Osteocyte (in vitro differentiated cells): ENCODE results near the gene SPTB. TPM values are rescaled to one million over a fixed set of nuclear protein-coding genes. Genes with fewer than 3 reads are reported as not detected.

Experiments
- DNase-seq: peaks from one replicate; pipeline ENCODE4 v3.0.0; 2021; ENCODE audit warnings: mixed read lengths; ENCODE audit not compliant: unreplicated experiment; ENCODE audit errors: extremely low spot score
- H3K27ac Mint-ChIP-seq: one replicate; pipeline ENCODE4 v1.8.0; 2021; ENCODE audit warnings: mild to moderate bottlenecking, mixed read lengths; ENCODE audit not compliant: unreplicated experiment
- H3K27me3 Mint-ChIP-seq: one replicate; pipeline ENCODE4 v1.8.0; 2021; ENCODE audit warnings: mixed read lengths; ENCODE audit not compliant: unreplicated experiment
- H3K36me3 Mint-ChIP-seq: one replicate; pipeline ENCODE4 v1.8.0; 2021; ENCODE audit warnings: mixed read lengths; ENCODE audit not compliant: unreplicated experiment
- H3K4me1 Mint-ChIP-seq: one replicate; pipeline ENCODE4 v1.8.0; 2021; ENCODE audit warnings: mixed read lengths; ENCODE audit not compliant: unreplicated experiment
- H3K4me3 Mint-ChIP-seq: one replicate; pipeline ENCODE4 v1.8.0; 2021; ENCODE audit warnings: mild to moderate bottlenecking, moderate library complexity, mixed read lengths; ENCODE audit not compliant: unreplicated experiment
- H3K9me3 Mint-ChIP-seq: one replicate; pipeline ENCODE4 v1.8.0; 2021; ENCODE audit warnings: mixed read lengths; ENCODE audit not compliant: unreplicated experiment
- CTCF ChIP-seq: fragments of 200-600 bp; sonication (generic); IDR thresholded peaks from 2 replicates; pipeline ENCODE4 v1.5.0; 2021; ENCODE audit warnings: antibody characterized with exemption, mild to moderate bottlenecking, moderate library complexity
- total RNA-seq: library from RNA; stranded (reverse); gene quantifications from 2 replicates; pipeline ENCODE4 v1.2.1, GENCODE V29; 2021

The SPTB gene
- total RNA-seq, 1 donor from 2014 or later: 0.35 TPM

GRCh38 chr14:64855721-64856528 lies 23.8 kb downstream of the SPTB start:
- Mint-ChIP-seq H3K9me3 (no peaks in the 10 kb centered on the region), H3K36me3 (no peaks in the 10 kb centered on the region), H3K4me1 (no peaks in the 10 kb centered on the region), H3K4me3 (no peak overlapping the region), H3K27ac (no peak overlapping the region), H3K27me3 (peaks cover 57% of the 10 kb centered on the region)
- no peak for DNase-seq
- no peak for TF ChIP-seq CTCF

- H3K9me3 Mint-ChIP-seq: no peaks in the 10 kb centered on the region
- TF ChIP-seq CTCF: no peak
- H3K4me3 Mint-ChIP-seq: no peak overlapping the region
- H3K27ac Mint-ChIP-seq: no peak overlapping the region
- DNase-seq: no peak
- no peaks in the 10 kb centered on the region for H3K36me3 Mint-ChIP-seq
- H3K4me1 Mint-ChIP-seq: no peaks in the 10 kb centered on the region
- peaks cover 75% of the 10 kb centered on the region for H3K27me3 Mint-ChIP-seq
Measured at GRCh38 chr14:64850369-64851137, 29.2 kb downstream of the SPTB start.

- TF ChIP-seq CTCF: no peak
- no peaks in the 10 kb centered on the region for H3K4me1 Mint-ChIP-seq
- H3K27ac Mint-ChIP-seq: no peak overlapping the region
- no peaks in the 10 kb centered on the region for H3K36me3 Mint-ChIP-seq
- peaks cover 79% of the 10 kb centered on the region for H3K27me3 Mint-ChIP-seq
- no peaks in the 10 kb centered on the region for H3K9me3 Mint-ChIP-seq
- H3K4me3 Mint-ChIP-seq: no peak overlapping the region
- no peak for DNase-seq
Measured at GRCh38 chr14:64849940-64850339, 29.8 kb downstream of the SPTB start.

GRCh38 chr14:64848239-64848638 lies 31.5 kb downstream of the SPTB start:
- no peak for DNase-seq
- peaks cover 92% of the 10 kb centered on the region for H3K27me3 Mint-ChIP-seq
- no peak overlapping the region for H3K4me3 Mint-ChIP-seq
- H3K4me1 Mint-ChIP-seq: no peaks in the 10 kb centered on the region
- no peaks in the 10 kb centered on the region for H3K36me3 Mint-ChIP-seq
- H3K27ac Mint-ChIP-seq: no peak overlapping the region
- TF ChIP-seq CTCF: no peak
- H3K9me3 Mint-ChIP-seq: no peaks in the 10 kb centered on the region

- H3K36me3 Mint-ChIP-seq: no peaks in the 10 kb centered on the region
- no peak for DNase-seq
- no peak overlapping the region for H3K27ac Mint-ChIP-seq
- H3K9me3 Mint-ChIP-seq: no peaks in the 10 kb centered on the region
- H3K4me3 Mint-ChIP-seq: no peak overlapping the region
- TF ChIP-seq CTCF: no peak
- peaks cover 89% of the 10 kb centered on the region for H3K27me3 Mint-ChIP-seq
- H3K4me1 Mint-ChIP-seq: peaks cover 1% of the 10 kb centered on the region
Measured at GRCh38 chr14:64846319-64846718, 33.4 kb downstream of the SPTB start.
